Gastroesophageal sphincter (tissue), 4 donors: ENCODE results near the gene RPRD2. TPM values are rescaled to one million over a fixed set of nuclear protein-coding genes. Genes with fewer than 3 reads are reported as not detected.
A peak's percentile ranks its signal among the peaks of the same experiment; 100 is the strongest.

Experiments used
- ATAC-seq: fragments of 150-250 bp; one replicate; pipeline ENCODE4 v1.9.1; 2016; ENCODE audit warnings: mild to moderate bottlenecking, moderate library complexity
- H3K27ac ChIP-seq, 4 donors: fragments of 200-600 bp; sonication (generic) in 3 of 4; 1 replicate in 3 of 4; 2 replicates in 1 of 4; pipeline ENCODE4 v1.5.1; 2016 to 2019
- H3K27me3 ChIP-seq: fragments of 200-600 bp; sonication (generic); one replicate; pipeline ENCODE4 v1.5.1; 2019
- H3K36me3 ChIP-seq, 2 donors: fragments of 200-600 bp; sonication (generic); one replicate each; pipeline ENCODE4 v1.5.1; 2019; ENCODE audit warnings: control low read depth in 1 of 2
- H3K4me1 ChIP-seq, 3 donors: fragments of 200-600 bp; sonication (generic); 1 replicate in 2 of 3; 2 replicates in 1 of 3; pipeline ENCODE4 v1.5.1; 2016 to 2019; ENCODE audit warnings: control low read depth in 2 of 3
- H3K4me3 ChIP-seq, 2 donors: fragments of 200-600 bp; sonication (generic); one replicate each; pipeline ENCODE4 v1.5.1; 2019; ENCODE audit warnings: mild to moderate bottlenecking in 1 of 2, moderate library complexity in 1 of 2
- H3K9me3 ChIP-seq, 3 donors: fragments of 200-600 bp; sonication (generic); one replicate each; pipeline ENCODE4 v1.5.1; 2017 to 2019; ENCODE audit warnings: control low read depth in 2 of 3
- EP300 ChIP-seq: sonication (generic); formaldehyde crosslinking; IDR thresholded peaks from one replicate; pipeline ENCODE4 v1.6.1; 2017; ENCODE audit warnings: antibody characterized with exemption, mild to moderate bottlenecking
- POLR2A ChIP-seq, 2 donors: fragments of 450-650 bp; IDR thresholded peaks; one replicate each; pipeline ENCODE4 v1.6.1; 2017; ENCODE audit warnings: antibody characterized with exemption in 2 of 2, mild to moderate bottlenecking in 2 of 2, moderate library complexity in 1 of 2
- POLR2AphosphoS5 ChIP-seq: sonication (generic); formaldehyde crosslinking; IDR thresholded peaks from one replicate; pipeline ENCODE4 v1.6.1; 2017; ENCODE audit warnings: antibody characterized with exemption
- WGBS, 2 donors: methylation state at CpG; one replicate each; pipeline ENCODE4 v1.1.5; 2018; ENCODE audit warnings: low coverage in 1 of 2; 5-methylcytosine and 5-hydroxymethylcytosine counted together
- total RNA-seq, 4 donors: library from RNA; depleted of rRNA; stranded (reverse); fragments of >200 nt; gene quantifications; one replicate each; pipeline ENCODE4 v1.1.0, GENCODE V29; 2016
- TF ChIP-seq, protein P1 (sequence below), 4 experiments: fragments of 200-600 bp in 2 of 4; fragments of 450-650 bp in 2 of 4; sonication (generic) in 1 of 4; IDR thresholded peaks; one replicate each; pipeline ENCODE4 v1.5.1; 2017 to 2019; ENCODE audit warnings: antibody characterized with exemption in 4 of 4, mild to moderate bottlenecking in 2 of 4, moderate library complexity in 2 of 4

The RPRD2 gene
- total RNA-seq, 4 donors from 2014 or later = 17.0 to 31.3 (median 26.2) TPM

DNA sequence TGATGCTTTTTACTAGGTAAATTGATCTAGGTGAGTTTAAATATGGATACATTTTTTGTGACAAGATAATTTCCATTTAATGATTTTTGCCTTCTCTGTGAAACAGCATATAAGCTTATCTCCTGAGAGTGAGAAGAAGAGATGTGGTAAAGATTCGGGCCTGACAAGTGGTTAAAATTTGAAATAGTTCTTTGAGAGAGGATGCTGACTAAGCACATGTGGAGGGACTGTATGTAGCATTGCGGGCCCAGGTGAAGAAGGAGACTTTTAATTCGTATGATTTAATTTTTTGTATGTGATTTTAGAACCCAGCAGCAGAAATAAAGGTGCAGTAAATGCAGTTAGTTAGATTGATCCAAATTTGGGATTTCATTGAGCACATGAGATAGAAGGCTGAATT, 51.9 kb downstream of the RPRD2 start:
- H3K27me3 ChIP-seq = no peaks in the 10 kb centered on the region
- TF ChIP-seq, protein P1, sequence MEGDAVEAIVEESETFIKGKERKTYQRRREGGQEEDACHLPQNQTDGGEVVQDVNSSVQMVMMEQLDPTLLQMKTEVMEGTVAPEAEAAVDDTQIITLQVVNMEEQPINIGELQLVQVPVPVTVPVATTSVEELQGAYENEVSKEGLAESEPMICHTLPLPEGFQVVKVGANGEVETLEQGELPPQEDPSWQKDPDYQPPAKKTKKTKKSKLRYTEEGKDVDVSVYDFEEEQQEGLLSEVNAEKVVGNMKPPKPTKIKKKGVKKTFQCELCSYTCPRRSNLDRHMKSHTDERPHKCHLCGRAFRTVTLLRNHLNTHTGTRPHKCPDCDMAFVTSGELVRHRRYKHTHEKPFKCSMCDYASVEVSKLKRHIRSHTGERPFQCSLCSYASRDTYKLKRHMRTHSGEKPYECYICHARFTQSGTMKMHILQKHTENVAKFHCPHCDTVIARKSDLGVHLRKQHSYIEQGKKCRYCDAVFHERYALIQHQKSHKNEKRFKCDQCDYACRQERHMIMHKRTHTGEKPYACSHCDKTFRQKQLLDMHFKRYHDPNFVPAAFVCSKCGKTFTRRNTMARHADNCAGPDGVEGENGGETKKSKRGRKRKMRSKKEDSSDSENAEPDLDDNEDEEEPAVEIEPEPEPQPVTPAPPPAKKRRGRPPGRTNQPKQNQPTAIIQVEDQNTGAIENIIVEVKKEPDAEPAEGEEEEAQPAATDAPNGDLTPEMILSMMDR (IDR thresholded peaks at IDR 0.05) = no peak
- TF ChIP-seq POLR2A (IDR thresholded peaks at IDR 0.05) (no peak), EP300 (no peak), POLR2AphosphoS5 (no peak)
- H3K27ac ChIP-seq = no peak overlapping the region
- H3K4me3 ChIP-seq = no peak overlapping the region
- H3K4me1 ChIP-seq = peaks cover 0 to 6% (median 0%) of the 10 kb centered on the region in 3 donors
- no peak for ATAC-seq
- no peaks in the 10 kb centered on the region for H3K9me3 ChIP-seq
- 85 to 94% methylated on average over 3 of the region's 3 CpGs for WGBS, 2 donors
- H3K36me3 ChIP-seq = peaks cover 0 to 31% of the 10 kb centered on the region in 2 donors

GRCh38 chr1:150420560-150421265, 56.8 kb downstream of the RPRD2 start:
- Histone ChIP-seq H3K4me1 (peaks cover 0 to 8% (median 0%) of the 10 kb centered on the region in 3 donors), H3K4me3 (no peak overlapping the region), H3K27ac (no peak overlapping the region), H3K27me3 (no peaks in the 10 kb centered on the region), H3K9me3 (no peaks in the 10 kb centered on the region), H3K36me3 (peaks cover 0 to 41% of the 10 kb centered on the region in 2 donors)
- TF ChIP-seq POLR2A (IDR thresholded peaks at IDR 0.05) = no peak
- TF ChIP-seq, protein P1 (IDR thresholded peaks at IDR 0.05) = no peak
- no peak for TF ChIP-seq EP300
- ATAC-seq = no peak
- WGBS, 2 donors = 85 to 88% methylated on average over 5 of the region's 5 CpGs

- ATAC-seq = no peak
- WGBS, 2 donors = 89 to 95% methylated on average over 2 of the region's 2 CpGs
- Histone ChIP-seq H3K27ac (no peak overlapping the region), H3K9me3 (no peaks in the 10 kb centered on the region), H3K4me1 (peaks cover 0 to 8% (median 0%) of the 10 kb centered on the region in 3 donors), H3K4me3 (no peak overlapping the region), H3K27me3 (no peaks in the 10 kb centered on the region), H3K36me3 (peaks cover 0 to 41% of the 10 kb centered on the region in 2 donors)
- no peak for TF ChIP-seq EP300
- TF ChIP-seq POLR2A (IDR thresholded peaks at IDR 0.05) = no peak
- TF ChIP-seq, protein P1 (IDR thresholded peaks at IDR 0.05) = no peak
- no peak for TF ChIP-seq POLR2AphosphoS5
Measured at GRCh38 chr1:150422541-150422940, 58.6 kb downstream of the RPRD2 start.

GRCh38 chr1:150429805-150430204, 65.9 kb downstream of the RPRD2 start:
- Histone ChIP-seq H3K27me3 (no peaks in the 10 kb centered on the region), H3K4me1 (no peaks in the 10 kb centered on the region), H3K27ac (no peak overlapping the region), H3K4me3 (no peak overlapping the region), H3K36me3 (peaks cover 0 to 10% of the 10 kb centered on the region in 2 donors), H3K9me3 (no peaks in the 10 kb centered on the region)
- ATAC-seq = no peak
- 36 to 49% methylated on average over 3 of the region's 3 CpGs for WGBS, 2 donors
- TF ChIP-seq EP300 (no peak), POLR2A (IDR thresholded peaks at IDR 0.05) (no peak), POLR2AphosphoS5 (no peak)
- TF ChIP-seq, protein P1 (IDR thresholded peaks at IDR 0.05) = peak in 1 of 4 experiments; percentile 32

DNA sequence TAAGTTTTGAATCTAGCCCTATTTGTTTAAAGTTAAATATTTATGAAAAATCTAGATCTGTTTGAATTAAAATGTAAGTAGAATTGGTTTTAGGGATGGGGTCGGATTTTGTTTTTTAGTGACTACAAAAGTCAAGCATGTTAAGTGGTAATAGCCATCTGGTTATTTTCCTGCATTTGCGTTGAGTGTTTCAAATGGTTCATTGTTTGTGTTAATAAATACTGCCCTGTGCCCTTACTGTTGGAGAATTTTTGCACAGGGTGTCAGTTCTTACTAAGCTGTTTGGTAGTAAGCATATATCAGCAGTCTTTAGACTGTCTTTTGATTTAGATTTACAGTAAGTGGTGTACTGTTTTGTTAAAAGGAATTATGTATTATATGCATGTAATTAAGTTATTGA, 77.2 kb downstream of the RPRD2 start:
- ATAC-seq = no peak
- Histone ChIP-seq H3K27me3 (no peaks in the 10 kb centered on the region), H3K4me1 (no peaks in the 10 kb centered on the region), H3K4me3 (no peak overlapping the region), H3K27ac (no peak overlapping the region), H3K9me3 (no peaks in the 10 kb centered on the region), H3K36me3 (peaks cover 3 to 70% of the 10 kb centered on the region in 2 donors)
- no peak for TF ChIP-seq POLR2A (IDR thresholded peaks at IDR 0.05)
- no peak for TF ChIP-seq EP300
- TF ChIP-seq, protein P1 (IDR thresholded peaks at IDR 0.05) = no peak
- TF ChIP-seq POLR2AphosphoS5 = no peak
- WGBS, 2 donors = 51 to 65% methylated on average over 2 of the region's 2 CpGs
